Midbrain (tissue), 1 donor: ENCODE results near the gene CLTCL1.

Experiments used
- DNase-seq: peaks from one replicate; lab custom pipeline; 2025; lab: John Stamatoyannopoulos, UW

Gene CLTCL1

GRCh38 chr22:19244600-19245352, 46.7 kb downstream of the CLTCL1 start:
- DNase-seq: no peak

- no peak for DNase-seq
These were observed 48.8 kb downstream of the CLTCL1 start for GRCh38 chr22:19242699-19243098.

- DNase-seq: no peak
These were observed 50.0 kb downstream of the CLTCL1 start for GRCh38 chr22:19241593-19241906.

GRCh38 chr22:19240813-19241592, 50.5 kb downstream of the CLTCL1 start:
- DNase-seq: no peak

- peak; percentile 55 for DNase-seq
These were observed 52.1 kb downstream of the CLTCL1 start for GRCh38 chr22:19239464-19239863.

- no peak for DNase-seq
These were observed 52.6 kb downstream of the CLTCL1 start for GRCh38 chr22:19238900-19239299.

GRCh38 chr22:19235874-19236273, 55.6 kb downstream of the CLTCL1 start:
- DNase-seq: no peak

GRCh38 chr22:19234126-19234896, 57.2 kb downstream of the CLTCL1 start:
- DNase-seq: no peak

- DNase-seq: no peak
These were observed 58.3 kb downstream of the CLTCL1 start for GRCh38 chr22:19233189-19233661.

- no peak for DNase-seq
These were observed 58.9 kb downstream of the CLTCL1 start for GRCh38 chr22:19232623-19233022.

- no peak for DNase-seq
These were observed 59.5 kb downstream of the CLTCL1 start for GRCh38 chr22:19231986-19232385.

GRCh38 chr22:19229600-19229999, 61.9 kb downstream of the CLTCL1 start:
- no peak for DNase-seq

GRCh38 chr22:19228179-19228578, 63.3 kb downstream of the CLTCL1 start:
- peak; percentile 27 for DNase-seq

- DNase-seq: no peak
These were observed 65.1 kb downstream of the CLTCL1 start for GRCh38 chr22:19226428-19226827.

- DNase-seq: no peak
These were observed 66.0 kb downstream of the CLTCL1 start for GRCh38 chr22:19225560-19225959.

- no peak for DNase-seq
These were observed 66.5 kb downstream of the CLTCL1 start for GRCh38 chr22:19224985-19225384.

GRCh38 chr22:19224557-19224956, 67.0 kb downstream of the CLTCL1 start:
- no peak for DNase-seq

- DNase-seq: no peak
These were observed 67.9 kb downstream of the CLTCL1 start for GRCh38 chr22:19223617-19224016.

GRCh38 chr22:19223110-19223509, 68.4 kb downstream of the CLTCL1 start:
- no peak for DNase-seq

GRCh38 chr22:19222242-19223005, 69.1 kb downstream of the CLTCL1 start:
- no peak for DNase-seq

- no peak for DNase-seq
These were observed 70.7 kb downstream of the CLTCL1 start for GRCh38 chr22:19220867-19221266.
